ENCODE data around the gene SUPT3H.
"Not testable (repeated sequence)": the region's sequence is repeated elsewhere in the genome, so short reads cannot be mapped to it uniquely, and the experiment has no call there.

Gene SUPT3H

DNA sequence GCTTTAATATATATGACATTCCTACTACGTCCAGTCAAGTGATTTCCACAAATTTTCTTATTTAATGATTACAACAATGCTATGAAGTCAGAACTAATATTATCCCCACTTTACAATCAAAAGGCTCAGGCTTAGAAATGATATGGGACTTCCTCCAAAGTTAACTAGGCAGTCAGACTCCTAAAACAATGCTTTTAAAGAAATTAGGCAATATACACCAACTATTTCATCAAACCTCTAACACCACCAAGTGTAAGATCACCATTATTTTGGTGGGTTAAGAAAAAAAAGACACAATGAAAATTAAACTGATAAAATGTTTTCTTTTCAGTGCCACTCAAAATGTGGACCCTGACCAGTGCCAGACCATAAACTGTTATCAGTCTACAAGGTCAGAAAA lies 305.7 kb downstream of the SUPT3H start:
- no peak for DNase-seq

DNA sequence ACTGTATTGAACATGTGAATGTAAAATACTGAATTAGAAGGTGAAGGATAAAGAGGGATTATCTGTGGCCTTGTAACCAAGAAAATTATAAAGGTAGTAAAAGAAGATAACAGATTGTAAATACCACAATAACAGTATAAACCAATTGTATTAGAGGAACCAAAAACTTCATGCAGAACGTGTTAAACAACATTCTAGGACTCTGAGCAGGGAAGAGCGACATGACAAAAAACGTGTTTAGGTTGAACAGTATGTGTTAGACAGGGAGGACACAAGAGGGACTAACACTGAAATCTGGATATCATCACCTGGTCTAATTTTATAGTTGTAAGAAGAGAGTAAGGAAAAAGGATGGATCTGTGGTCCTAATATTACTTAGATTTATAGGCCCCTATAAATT lies 308.6 kb downstream of the SUPT3H start:
- DNase-seq: no peak

DNA sequence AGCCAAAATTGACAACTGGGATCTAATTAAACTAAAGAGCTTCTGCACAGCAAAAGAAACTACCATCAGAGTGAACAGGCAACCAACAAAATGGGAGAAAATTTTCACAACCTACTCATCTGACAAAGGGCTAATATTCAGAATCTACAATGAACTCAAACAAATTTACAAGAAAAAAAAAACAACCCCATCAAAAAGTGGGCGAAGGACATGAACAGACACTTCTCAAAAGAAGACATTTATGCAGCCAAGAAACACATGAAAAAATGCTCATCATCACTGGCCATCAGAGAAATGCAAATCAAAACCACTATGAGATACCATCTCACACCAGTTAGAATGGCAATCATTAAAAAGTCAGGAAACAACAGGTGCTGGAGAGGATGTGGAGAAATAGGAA lies 310.3 kb downstream of the SUPT3H start:
- DNase-seq: not testable (repeated sequence)

DNA sequence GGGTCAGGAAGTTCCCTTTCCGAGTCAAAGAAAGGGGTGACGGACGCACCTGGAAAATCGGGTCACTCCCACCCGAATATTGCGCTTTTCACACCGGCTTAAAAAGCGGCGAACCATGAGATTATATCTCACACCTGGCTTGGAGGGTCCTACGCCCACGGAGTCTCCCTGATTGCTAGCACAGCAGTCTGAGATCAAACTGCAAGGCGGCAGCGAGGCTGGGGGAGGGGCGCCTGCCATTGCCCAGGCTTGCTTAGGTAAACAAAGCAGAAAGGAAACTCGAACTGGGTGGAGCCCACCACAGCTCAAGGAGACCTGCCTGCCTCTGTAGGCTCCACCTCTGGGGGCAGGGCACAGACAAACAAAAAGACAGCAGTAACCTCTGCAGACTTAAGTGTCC lies 315.1 kb downstream of the SUPT3H start:
- DNase-seq: not testable (repeated sequence)

DNA sequence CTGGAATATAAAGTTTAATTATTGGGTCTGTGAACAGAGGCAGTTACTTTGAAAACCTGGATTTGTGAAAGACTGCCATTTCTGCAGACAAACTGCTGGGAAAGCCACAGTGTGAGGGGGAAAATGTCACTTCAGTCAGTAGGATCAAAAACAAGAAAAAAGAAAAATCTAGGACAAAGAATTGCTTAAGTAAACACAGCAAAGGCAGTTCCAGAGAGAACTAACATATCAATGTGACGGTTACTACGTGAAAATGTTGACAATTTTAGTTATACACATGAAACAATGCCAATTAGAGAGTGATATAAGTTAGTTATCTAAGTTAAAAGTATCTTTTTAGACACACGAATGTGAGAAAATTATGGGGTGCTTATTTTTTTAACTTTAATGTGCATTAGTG lies 320.0 kb downstream of the SUPT3H start:
- DNase-seq: no peak

DNA sequence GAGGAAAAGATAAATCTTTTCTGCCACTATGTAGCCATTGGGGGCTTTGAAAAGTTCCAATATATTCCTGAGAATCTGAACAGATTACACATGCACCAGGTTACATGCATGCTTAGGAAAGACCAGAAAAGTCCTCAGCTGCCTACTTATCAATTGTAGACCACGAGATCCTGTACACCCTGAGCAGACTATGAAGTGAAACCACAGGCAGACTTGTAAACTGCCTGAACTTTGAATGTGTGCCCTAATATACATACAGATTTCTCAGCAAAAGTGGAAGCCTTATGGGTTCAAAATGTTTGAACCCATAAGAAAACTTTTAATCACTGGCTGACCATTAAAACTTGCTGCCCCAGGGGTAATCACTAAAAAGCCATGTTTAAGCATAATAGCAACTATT lies 323.1 kb downstream of the SUPT3H start:
- no peak for DNase-seq

DNA sequence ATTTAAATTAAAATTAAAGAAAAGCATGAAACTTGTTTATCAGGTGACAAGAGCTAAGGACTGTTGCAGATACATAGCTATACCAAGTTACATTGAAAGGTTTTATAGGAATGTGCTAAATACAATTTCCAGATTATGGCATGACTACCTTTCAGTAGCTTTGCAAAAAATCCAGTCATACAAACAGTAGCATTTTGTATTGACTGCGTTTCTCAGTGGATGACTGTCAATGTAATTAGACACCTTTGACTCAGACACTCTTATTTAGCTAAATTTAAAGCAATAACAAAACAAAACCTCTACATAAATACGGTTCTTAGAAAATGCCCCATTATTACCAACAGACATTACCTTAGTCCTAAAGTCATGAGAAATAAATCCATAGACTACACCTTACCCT lies 325.4 kb downstream of the SUPT3H start:
- no peak for DNase-seq

DNA sequence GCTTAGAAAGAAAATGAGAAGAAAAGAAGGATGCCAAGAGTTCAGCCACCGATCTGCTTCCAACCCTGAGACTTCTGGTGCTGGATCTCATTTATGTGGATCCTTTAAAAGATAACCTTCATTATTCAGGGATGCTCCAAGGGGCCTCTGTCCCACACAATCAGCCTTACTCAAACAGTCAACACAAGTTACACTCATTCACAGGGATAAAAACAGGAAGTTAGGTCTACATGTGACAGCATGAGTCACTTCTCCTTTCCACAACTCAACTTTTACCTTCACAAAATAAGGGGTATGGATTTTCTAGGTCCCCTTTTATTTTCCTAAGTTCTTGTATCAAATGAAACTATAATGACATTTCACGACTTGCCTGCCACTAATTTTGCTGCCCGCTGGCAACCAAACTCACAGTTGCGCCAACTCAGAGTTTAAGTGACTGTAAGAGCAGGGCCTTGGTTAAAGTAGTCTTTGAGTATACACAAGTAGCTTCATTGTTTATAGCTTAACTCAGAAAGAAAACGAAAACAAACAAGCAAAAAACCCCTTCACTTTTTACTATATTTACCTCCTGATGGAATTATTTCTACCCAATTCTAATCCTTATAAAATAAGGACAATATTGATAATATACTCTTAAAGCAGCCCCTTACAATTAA lies 328.4 kb downstream of the SUPT3H start:
- no peak for DNase-seq

DNA sequence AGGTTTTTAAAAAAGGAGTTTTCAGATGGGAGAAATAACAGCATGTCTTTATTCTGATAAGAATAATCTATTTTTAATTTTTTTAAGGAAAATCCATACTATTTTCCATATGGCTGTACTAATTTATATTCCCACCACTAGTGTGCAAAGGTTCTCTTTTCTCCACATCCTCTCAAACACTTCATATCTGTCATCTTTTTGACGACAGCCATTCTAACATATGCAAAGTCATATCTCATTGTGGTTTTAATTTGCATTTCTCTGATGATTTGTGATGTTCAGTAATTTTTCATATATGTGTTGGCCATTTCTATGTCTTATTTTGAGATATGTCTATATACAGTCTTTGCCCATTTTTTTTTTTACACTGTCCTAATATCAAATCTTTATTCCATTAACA lies 330.2 kb downstream of the SUPT3H start:
- no peak for DNase-seq

DNA sequence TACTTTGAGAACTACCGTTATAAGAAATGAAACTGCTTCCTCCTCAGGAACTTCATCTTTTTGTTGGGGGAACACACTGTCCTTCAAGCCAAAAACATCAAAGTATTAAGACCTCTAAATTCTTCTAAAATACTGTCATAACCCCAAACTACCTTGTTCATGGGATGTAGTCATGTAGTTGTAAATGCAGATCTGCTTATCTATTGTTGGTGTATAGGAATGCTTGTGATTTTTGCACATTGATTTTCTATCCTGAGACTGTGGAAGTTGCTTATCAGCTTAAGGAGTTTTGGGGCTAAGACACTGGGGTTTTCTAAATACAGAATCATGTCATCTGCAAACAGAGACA lies 332.5 kb downstream of the SUPT3H start:
- DNase-seq: no peak

DNA sequence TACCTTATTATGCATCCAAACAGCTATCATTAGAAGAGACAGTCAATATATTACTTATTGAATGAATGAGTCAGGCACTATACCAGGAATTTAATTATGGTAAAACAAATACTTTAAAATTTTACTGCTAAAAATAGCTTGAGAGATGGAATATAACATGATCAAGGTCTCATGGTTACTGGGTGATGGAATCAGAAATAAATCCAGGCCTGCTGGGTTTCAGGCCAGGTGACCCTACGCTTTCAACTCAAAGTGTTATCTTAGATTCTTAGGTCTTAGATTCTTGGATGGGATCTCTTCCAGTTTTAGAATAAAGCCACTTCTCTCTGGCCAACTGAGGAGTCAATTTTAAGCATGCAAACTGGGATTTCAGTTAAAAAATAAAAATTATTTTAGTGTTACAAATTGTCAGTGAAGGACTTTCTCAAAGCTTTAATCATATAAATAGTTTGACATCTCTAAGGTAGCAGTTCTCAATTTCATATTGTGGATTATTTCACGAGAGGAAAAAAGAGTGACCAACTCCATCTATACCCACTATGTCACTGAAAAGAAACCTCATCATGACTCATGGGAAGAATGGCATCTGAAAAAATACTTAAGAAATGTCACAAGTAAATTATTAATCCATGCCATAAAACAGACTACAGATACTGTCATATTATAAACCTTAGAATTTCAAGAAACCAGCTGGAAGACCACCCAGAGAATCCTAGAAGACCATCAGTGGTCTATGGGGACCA lies 333.1 kb downstream of the SUPT3H start:
- DNase-seq: no peak

DNA sequence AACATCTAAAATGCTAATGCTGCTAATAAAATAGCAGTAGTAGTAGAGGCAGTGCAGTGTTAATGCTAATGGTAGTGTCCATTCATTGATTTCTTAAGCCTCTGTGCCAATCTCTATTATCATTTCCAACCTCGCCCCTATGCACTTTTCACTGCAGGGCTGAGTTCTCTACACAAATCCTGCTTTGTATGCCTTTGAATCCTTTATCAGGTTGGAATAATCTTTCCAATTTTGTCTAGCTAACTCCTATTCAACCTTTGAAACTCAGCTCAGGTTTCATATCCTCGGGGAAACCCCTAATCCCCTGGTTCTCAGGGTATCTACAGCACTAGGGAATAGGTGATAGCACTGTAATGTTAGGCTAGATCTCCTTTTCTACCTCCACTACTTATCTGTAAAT lies 333.6 kb downstream of the SUPT3H start:
- DNase-seq: no peak

DNA sequence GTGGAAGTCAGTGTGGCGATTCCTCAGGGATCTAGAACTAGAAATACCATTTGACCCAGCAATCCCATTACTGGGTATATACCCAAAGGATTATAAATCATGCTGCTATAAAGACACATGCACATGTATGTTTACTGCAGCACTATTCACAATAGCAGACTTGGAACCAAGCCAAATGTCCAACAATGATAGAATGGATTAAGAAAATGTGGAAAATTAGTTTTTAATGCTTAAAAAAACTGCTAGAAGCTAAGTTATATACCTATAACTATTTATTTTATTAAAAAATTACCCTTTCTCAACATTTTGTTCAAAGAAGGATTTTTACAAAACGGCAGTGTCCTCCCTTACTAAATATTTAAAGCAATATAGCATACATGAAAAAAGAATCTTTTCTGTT lies 335.1 kb downstream of the SUPT3H start:
- DNase-seq: not testable (repeated sequence)

DNA sequence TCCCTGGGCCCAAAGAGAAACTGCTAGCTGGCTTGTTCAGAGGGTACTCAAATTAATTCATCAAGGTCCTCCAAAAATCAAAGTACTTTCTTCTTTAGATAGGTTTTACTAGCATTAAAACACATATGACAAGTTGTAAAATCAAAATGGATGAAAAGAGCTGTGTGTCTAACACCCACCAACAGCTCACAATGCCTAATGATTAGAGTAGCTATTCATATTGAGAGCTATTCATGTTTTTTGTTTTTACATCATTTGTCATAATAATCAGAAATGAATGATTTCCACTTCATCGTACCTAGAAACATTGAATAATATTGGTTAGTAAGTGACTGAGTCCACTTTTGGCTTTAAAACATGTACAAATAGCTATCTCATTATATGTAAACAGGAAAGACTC lies 339.5 kb downstream of the SUPT3H start:
- DNase-seq: no peak

DNA sequence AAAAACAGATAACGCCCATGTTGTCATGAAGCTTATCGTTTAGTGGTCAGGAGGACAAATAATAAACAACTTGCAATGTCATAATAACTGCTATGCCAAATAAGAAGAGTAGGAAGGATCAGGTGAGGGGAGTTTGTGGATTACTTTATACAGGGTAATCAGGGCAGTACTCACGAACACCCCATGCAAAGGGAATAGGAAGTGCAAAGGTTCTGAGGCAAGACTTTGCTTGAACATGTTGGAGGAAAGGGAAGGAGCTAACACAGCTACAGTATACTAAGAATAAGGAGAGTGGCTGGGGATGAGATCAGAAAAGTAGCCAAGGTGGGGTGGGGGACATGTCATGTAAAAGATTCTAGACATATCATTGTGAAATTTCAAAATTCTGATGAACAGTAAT lies 341.6 kb downstream of the SUPT3H start:
- no peak for DNase-seq

DNA sequence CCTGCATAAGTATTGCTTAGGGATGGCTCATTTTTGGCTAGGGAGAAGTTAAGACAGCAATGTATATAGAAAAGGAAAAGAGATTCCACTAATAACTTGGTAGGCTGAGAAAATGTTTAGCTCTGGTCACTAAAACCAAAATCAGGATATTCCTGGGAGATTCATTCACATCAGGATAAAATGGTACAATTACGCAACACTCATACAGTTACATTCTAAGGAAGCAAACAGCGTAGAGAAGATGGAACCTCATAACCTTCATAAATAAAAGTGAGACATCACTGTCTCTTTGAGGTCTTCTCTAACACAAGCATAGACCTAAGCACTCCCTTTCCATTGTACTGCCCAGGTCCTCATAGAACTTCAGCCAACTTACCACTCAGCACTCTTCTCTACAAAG lies 345.3 kb downstream of the SUPT3H start:
- no peak for DNase-seq

DNA sequence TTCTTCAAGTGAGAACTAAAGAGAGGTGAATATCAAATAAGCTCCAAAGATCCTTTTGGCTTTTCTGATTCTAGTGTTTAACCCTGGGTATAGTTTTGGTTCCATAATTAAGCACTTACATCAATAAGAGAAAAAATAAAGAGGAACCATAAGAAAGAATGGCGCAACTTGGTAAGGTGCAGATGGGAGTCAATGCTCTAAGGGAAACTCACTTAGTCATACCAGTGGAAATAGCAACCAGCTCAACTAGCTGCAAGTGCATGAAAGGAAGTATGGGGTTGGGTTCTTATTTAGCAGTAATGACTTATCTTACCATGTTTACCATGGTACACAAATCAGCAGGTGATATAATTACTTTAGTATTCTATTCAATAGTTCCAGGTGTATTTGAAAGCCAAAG lies 346.1 kb downstream of the SUPT3H start:
- DNase-seq: no peak

DNA sequence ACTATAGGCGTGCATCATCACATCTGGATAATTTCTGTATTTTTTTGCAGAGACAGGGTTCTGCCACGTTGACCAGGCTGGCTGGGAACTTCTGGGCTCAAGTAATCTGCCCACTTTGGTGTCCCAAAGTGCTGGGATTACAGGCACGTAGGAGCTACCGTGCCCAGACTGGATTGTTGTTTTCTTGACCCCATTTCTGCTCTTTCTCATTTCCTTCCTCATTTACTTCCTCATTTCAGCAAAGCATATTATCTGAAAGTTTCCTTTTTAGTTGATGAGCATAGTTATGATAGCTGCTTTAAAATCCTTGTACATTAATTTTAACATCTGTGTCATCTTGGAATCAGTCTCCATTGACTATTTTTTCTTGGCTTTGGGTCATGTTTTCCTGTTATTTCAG lies 350.6 kb downstream of the SUPT3H start:
- no peak for DNase-seq

DNA sequence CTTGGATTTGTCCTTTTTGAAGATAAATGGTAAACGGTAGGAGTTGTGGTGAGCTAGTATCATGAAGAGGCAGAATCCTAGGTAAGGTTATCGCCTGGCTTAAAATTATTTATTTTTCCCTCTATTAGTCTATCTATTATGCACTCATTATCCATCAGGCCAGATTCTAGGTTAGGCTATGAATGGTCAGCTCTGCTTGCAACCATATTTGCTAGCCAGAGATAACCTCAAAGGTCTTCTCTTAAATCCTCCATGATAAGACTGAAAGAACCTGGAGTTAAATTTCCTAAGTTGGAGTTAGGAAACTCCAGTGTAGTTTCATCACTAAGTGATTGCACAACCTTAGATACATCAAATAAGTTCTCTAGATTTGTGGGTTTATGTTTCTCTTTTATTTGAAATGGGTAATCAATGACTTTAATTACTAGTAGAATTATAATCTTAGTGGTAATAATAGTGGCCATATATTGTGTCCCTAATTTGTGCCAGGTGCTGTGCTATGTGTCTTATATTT lies 351.7 kb downstream of the SUPT3H start:
- DNase-seq: no peak

DNA sequence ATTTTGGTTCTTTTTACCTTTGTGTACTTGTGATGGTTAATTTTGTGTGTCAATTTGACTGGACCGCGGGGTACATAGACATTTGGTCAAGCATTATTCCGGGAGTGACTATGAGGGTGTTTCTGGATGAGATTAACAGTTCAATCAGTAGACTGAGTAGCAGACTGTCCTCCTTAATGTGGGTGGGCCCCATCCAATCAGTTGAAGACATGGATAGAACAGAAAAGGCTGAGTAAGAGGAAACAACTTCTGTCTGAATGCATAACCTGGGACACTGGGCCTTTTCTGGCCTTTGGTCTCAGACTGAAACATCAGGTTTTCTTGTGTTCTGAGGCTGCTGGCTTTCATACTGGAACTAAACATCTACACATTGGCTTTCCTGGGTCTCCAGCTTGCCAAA lies 353.1 kb downstream of the SUPT3H start:
- no peak for DNase-seq

DNA sequence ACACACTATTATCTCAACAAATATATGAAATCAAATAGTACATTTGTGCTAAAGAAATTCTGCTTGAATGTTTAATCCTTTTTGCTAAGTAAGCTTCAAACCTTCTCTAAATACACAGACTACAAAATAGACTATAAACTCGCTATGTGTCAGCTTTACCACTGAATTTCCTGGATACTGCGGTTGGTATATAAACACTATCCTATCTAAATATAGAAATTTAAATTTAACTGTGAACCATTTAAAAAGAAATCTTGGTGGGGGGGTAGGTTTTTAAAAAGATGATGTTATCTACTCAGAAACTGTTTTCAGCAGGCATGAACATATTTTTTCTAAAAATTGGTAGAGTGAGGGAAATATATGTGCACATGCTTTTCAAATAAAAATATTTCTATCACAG lies 356.1 kb downstream of the SUPT3H start:
- DNase-seq: no peak

DNA sequence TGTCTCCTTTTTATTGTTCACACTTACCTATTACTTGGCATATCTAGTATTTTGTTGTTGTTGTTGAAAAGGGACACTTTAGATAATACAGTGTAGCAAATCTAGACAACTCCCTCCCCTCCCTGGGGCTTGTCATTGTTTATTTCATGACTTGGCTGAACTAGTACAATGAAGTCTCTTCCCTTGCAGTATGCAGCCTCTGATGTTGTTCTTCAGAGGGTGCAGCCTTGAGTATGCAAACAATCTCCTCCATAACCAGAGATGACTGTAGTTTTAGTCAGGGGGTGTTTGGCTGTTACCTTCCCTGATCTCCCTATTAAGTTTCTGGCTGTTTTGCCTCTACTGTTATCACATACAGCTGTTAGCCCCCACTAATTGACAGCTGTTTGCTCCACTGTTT lies 365.0 kb downstream of the SUPT3H start:
- DNase-seq: no peak

DNA sequence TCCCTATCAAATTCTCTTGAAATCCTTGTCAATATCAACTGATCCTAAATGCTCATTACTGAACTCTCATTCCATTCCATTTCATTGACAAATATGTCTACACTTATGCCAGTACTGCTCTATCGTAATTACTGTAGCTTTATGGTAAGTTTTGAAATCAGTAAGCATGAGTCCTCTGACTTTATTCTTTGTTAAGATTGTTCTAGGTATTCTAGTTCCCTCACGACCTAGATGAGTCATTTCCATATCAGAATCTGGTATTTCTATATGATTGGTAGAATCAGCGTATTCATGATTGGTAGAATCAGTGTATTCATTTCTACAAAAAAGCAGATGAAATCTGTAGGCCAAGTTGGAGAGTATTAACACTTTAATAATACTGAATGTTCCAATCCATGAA lies 368.2 kb downstream of the SUPT3H start:
- no peak for DNase-seq

Measured in anterior cingulate cortex (tissue), 58 donors.